Measurements from ENCODE around the gene GTSE1.

GTSE1 gene

DNA sequence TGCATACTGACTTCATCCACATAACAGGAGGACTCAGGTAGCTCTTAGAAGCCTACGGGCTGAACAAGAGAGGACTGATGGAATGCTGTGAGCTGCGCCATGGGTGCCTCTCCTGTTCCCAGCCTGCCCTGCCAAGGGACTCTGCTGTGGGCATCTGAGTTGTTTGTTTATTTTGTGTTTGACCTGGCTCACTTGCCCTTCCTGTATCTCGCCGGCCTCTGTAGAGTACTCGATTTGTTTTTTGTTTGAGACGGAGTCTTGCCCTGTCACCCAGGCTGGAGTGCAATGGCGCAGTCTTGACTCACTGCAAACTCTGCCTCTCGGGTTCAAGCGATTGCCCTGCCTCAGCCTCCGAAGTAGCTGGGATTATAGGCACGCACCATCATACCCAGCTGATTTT, 27.1 kb upstream of the GTSE1 start:
- Histone ChIP-seq H3K4me3 (ENCODE audit: low read depth, low read length) (no peak overlapping the region), H3K36me3 (ENCODE audit: control insufficient read depth, insufficient read depth, low read length) (no peaks in the 10 kb centered on the region), H3K4me1 (no peaks in the 10 kb centered on the region), H3K27me3 (ENCODE audit: control insufficient read depth, insufficient read depth, low read length) (no peaks in the 10 kb centered on the region), H3K27ac (no peak overlapping the region), H3K4me2 (ENCODE audit: low read length) (no peak overlapping the region), H2AFZ (no peak overlapping the region), H3K79me2 (no peaks in the 10 kb centered on the region), H3K9me3 (ENCODE audit: control insufficient read depth, low read length) (no peaks in the 10 kb centered on the region), H3K9ac (no peak overlapping the region)
- TF ChIP-seq, protein P1, sequence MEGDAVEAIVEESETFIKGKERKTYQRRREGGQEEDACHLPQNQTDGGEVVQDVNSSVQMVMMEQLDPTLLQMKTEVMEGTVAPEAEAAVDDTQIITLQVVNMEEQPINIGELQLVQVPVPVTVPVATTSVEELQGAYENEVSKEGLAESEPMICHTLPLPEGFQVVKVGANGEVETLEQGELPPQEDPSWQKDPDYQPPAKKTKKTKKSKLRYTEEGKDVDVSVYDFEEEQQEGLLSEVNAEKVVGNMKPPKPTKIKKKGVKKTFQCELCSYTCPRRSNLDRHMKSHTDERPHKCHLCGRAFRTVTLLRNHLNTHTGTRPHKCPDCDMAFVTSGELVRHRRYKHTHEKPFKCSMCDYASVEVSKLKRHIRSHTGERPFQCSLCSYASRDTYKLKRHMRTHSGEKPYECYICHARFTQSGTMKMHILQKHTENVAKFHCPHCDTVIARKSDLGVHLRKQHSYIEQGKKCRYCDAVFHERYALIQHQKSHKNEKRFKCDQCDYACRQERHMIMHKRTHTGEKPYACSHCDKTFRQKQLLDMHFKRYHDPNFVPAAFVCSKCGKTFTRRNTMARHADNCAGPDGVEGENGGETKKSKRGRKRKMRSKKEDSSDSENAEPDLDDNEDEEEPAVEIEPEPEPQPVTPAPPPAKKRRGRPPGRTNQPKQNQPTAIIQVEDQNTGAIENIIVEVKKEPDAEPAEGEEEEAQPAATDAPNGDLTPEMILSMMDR (IDR thresholded peaks at IDR 0.05): no peak

DNA sequence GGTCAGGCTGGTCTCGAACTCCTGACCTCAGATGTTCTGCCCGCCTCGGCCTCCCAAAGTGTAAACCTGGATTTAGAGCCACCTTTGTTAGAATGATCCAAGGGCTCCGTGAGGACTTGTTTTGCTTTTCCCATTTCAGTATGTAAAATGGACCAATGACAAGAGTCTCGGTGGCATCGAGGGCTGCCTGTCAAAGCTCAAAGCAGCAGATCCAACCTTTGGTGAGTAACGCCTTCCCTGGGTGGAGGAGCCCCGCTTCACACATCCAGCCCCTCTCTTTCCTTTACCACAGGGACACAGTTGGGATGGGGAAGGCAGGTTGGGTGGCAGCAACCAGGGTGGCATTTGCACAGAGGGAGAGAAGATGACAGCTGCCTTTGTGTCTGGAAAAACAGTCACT, 24.5 kb upstream of the GTSE1 start:
- no peaks in the 10 kb centered on the region for H3K4me1 ChIP-seq
- H3K9me3 ChIP-seq (ENCODE audit: control insufficient read depth, low read length): no peaks in the 10 kb centered on the region
- no peak overlapping the region for H3K9ac ChIP-seq
- no peak overlapping the region for H3K27ac ChIP-seq
- no peaks in the 10 kb centered on the region for H3K36me3 ChIP-seq (ENCODE audit: control insufficient read depth, insufficient read depth, low read length)
- H3K4me2 ChIP-seq (ENCODE audit: low read length): no peak overlapping the region
- no peak overlapping the region for H2AFZ ChIP-seq
- H3K79me2 ChIP-seq: no peaks in the 10 kb centered on the region
- TF ChIP-seq, protein P1 (IDR thresholded peaks at IDR 0.05): no peak
- no peaks in the 10 kb centered on the region for H3K27me3 ChIP-seq (ENCODE audit: control insufficient read depth, insufficient read depth, low read length)
- H3K4me3 ChIP-seq (ENCODE audit: low read depth, low read length): no peak overlapping the region

DNA sequence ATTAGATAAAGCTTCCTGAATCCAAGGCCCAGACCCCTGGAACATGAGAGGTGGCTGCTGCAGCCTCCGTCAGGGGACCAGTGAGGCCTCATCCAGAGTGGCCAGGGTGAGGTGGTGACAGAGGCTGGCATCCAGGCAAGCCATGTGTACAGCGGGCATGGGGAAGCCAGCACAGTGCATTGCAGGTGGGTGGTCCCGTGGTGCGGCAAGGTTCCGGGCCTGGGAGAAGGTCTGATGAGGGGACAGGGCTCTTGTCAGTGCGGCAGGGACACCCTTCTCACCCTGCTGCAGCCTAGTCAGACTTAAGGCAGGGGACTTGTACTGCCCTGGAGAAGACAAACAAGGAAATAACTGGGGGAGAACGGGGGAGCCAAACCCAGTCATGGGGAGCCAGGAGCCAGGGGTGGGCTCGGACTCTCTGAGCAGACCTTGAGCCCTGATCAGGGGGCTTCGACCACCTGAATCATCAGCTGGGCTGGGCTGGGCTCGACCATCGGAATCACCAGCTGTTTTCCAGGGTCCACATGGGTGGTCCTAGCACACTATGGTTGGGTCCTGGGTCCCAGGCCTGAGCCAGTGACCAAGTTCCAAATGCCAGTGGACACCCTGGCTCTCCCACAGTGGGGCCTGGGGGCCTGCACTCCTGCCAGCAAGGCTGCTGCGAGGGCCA, 23.8 kb upstream of the GTSE1 start:
- H3K4me3 ChIP-seq (ENCODE audit: low read depth, low read length): no peak overlapping the region
- no peaks in the 10 kb centered on the region for H3K79me2 ChIP-seq
- H3K4me1 ChIP-seq: no peaks in the 10 kb centered on the region
- no peaks in the 10 kb centered on the region for H3K9me3 ChIP-seq (ENCODE audit: control insufficient read depth, low read length)
- H3K9ac ChIP-seq: no peak overlapping the region
- H3K27me3 ChIP-seq (ENCODE audit: control insufficient read depth, insufficient read depth, low read length): no peaks in the 10 kb centered on the region
- TF ChIP-seq, protein P1 (IDR thresholded peaks at IDR 0.05): no peak
- H3K4me2 ChIP-seq (ENCODE audit: low read length): no peak overlapping the region
- no peak overlapping the region for H3K27ac ChIP-seq
- no peak overlapping the region for H2AFZ ChIP-seq
- no peaks in the 10 kb centered on the region for H3K36me3 ChIP-seq (ENCODE audit: control insufficient read depth, insufficient read depth, low read length)

DNA sequence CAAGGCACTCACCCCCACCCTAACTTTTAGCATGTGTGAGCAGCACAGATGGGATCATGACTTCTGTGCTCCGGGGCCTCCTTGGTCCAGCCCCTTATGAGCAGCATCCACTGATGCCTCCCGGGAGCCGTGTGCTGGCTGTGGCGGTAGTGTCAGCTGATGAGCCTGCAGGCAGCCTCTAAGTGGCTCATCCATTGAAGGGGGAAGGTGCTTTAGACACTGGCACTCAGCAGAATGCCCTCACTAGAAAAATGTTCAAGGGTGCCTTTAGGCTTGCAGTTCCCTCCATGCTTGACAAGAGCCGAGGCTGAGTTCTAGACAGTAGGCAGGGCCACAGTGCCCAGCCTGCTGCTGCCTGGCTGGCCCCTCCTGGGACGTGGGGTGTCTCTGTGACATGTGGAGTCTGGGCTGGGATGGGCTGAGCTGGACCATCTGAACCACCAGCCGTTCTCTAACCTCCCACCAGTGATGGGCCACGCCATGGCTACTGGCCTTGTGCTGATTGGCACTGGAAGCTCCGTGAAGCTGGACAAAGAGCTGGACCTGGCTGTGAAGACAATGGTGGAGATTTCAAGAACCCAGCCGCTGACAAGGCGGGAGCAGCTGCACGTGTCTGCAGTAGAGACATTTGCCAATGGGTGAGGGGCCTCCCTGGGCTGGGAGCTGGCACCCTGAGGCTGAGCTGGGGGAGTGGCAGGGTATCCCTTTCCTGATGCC, 23.1 kb upstream of the GTSE1 start:
- TF ChIP-seq, protein P1 (IDR thresholded peaks at IDR 0.05): no peak
- H3K27ac ChIP-seq: no peak overlapping the region
- no peak overlapping the region for H3K4me2 ChIP-seq (ENCODE audit: low read length)
- H3K9me3 ChIP-seq (ENCODE audit: control insufficient read depth, low read length): no peaks in the 10 kb centered on the region
- no peaks in the 10 kb centered on the region for H3K27me3 ChIP-seq (ENCODE audit: control insufficient read depth, insufficient read depth, low read length)
- no peak overlapping the region for H2AFZ ChIP-seq
- H3K9ac ChIP-seq: no peak overlapping the region
- no peak overlapping the region for H3K4me3 ChIP-seq (ENCODE audit: low read depth, low read length)
- no peaks in the 10 kb centered on the region for H3K79me2 ChIP-seq
- H3K36me3 ChIP-seq (ENCODE audit: control insufficient read depth, insufficient read depth, low read length): no peaks in the 10 kb centered on the region
- no peaks in the 10 kb centered on the region for H3K4me1 ChIP-seq

DNA sequence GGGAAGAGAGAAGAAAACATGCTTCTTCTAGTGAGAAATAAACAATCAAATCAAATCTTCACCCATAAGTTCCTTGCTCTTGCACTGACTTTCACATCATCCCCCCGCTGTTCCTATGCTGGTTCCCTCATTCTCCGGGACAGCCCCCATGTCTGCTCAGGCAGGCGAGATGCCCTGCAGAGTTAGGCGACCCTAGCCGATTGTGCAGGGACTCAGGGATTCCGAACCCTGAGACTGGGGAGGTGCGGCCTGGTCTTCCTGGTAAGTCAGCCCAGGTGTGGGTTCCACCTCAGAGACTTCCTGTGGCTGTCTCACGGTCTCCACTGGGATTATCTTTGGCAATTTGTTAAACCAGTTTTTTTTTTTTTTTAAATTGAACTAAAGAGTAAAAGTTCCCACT, 22.3 kb upstream of the GTSE1 start:
- Histone ChIP-seq H3K4me1 (no peaks in the 10 kb centered on the region), H3K4me2 (ENCODE audit: low read length) (no peak overlapping the region), H3K36me3 (ENCODE audit: control insufficient read depth, insufficient read depth, low read length) (no peaks in the 10 kb centered on the region), H3K27ac (no peak overlapping the region), H3K9ac (no peak overlapping the region), H3K27me3 (ENCODE audit: control insufficient read depth, insufficient read depth, low read length) (no peaks in the 10 kb centered on the region), H3K4me3 (ENCODE audit: low read depth, low read length) (no peak overlapping the region), H3K9me3 (ENCODE audit: control insufficient read depth, low read length) (no peaks in the 10 kb centered on the region), H3K79me2 (no peaks in the 10 kb centered on the region), H2AFZ (no peak overlapping the region)
- TF ChIP-seq, protein P1 (IDR thresholded peaks at IDR 0.05): no peak

Measured in parathyroid adenoma (tissue), 2 donors.